Measurements from ENCODE around the gene STAT4.

GRCh38 chr2:191020742-191021381 lies 129.9 kb downstream of the STAT4 start:
- TF ChIP-seq CTCF (IDR thresholded peaks at IDR 0.05) (no peak), EP300 (IDR thresholded peaks at IDR 0.05) (no peak), POLR2A (IDR thresholded peaks at IDR 0.05) (no peak), POLR2AphosphoS5 (IDR thresholded peaks at IDR 0.05) (no peak)
